A549 (cell line): ENCODE data around the gene FOXE1.

Source experiments
- EP300 ChIP-seq, 2 experiments: fragments of >200 bp; sonication (Bioruptor Twin); formaldehyde crosslinking; IDR thresholded peaks; 2 replicates in 1 of 2; 3 replicates in 1 of 2; pipeline ENCODE4 v1.6.1; 2016 to 2017
- TF ChIP-seq, protein P1 (sequence below): fragments of >200 bp; sonication (Bioruptor Twin); formaldehyde crosslinking; IDR thresholded peaks from 3 replicates; pipeline ENCODE4 v1.5.1; 2016

DNA sequence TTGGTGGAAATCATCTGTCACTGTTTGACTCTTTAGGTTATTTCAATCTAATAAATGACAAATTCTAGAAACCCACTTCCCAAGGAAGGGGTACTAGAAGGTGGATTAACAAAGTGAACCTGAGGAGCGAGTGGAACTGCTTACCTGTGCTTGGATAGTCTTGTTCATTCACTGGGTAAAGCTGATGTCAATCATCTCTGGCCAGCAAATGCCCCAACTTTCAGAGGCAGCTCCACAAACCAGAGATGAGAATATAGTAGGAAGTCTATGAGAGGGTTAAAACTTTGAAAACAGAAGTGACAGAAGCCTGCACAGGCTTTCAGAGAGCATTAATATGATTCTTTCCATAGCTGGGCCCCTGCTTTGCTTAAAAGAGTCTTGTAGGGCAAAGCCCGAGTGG, 7.3 kb upstream of the FOXE1 start:
- TF ChIP-seq, protein P1, sequence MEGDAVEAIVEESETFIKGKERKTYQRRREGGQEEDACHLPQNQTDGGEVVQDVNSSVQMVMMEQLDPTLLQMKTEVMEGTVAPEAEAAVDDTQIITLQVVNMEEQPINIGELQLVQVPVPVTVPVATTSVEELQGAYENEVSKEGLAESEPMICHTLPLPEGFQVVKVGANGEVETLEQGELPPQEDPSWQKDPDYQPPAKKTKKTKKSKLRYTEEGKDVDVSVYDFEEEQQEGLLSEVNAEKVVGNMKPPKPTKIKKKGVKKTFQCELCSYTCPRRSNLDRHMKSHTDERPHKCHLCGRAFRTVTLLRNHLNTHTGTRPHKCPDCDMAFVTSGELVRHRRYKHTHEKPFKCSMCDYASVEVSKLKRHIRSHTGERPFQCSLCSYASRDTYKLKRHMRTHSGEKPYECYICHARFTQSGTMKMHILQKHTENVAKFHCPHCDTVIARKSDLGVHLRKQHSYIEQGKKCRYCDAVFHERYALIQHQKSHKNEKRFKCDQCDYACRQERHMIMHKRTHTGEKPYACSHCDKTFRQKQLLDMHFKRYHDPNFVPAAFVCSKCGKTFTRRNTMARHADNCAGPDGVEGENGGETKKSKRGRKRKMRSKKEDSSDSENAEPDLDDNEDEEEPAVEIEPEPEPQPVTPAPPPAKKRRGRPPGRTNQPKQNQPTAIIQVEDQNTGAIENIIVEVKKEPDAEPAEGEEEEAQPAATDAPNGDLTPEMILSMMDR = no peak
- no peak for TF ChIP-seq EP300 (IDR thresholded peaks at IDR 0.05)
